NCI-H2029 treated with DMSO at 0.1 percent for 48 hours (cell line): ENCODE measurements around the gene BCAT1.
"Not testable (repeated sequence)": the region's sequence is repeated elsewhere in the genome, so short reads cannot be mapped to it uniquely, and the experiment has no call there.

Source experiments
- DNase-seq: peaks from one replicate; lab custom pipeline; 2025; lab: John Stamatoyannopoulos, UW

BCAT1 gene

DNA sequence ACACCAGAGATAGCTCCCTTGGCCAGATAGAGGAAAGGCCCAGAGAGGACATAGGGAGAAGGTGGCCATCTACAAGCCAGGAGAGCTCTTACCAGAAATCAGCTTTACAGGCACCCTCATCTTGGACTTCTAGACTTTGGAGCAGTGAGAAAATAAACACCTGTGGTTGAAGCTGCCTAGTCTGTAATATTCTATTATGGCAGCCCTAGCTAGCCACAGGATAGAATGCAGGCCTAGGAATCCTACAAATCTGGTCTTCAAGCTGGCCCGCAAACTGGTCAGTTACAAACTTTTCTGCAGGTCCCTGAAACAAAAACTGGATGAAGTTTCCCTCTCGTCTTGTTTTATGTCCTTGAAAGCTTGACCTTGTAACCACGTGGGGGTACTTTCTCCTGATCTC lies 92.4 kb downstream of the BCAT1 start:
- no peak for DNase-seq

DNA sequence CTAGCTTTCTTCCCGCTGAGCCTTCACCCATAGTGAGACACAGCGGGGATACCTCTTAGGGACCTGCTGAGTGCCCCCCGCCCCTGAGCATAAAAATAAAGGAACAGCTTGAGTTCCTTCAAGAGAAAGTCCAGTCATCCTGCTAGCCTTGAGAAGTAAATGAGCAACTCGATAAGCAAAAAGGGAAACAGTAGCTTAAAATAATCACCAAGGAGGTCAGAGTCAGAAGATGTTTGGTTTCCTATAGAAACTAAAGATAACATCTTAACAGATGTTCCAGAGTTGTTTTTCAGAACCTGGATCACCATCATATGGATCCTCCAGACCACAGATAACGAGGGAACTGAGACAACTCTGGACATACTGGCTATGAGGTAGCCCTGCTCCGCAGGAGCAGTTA lies 94.0 kb downstream of the BCAT1 start:
- DNase-seq, result no peak

DNA sequence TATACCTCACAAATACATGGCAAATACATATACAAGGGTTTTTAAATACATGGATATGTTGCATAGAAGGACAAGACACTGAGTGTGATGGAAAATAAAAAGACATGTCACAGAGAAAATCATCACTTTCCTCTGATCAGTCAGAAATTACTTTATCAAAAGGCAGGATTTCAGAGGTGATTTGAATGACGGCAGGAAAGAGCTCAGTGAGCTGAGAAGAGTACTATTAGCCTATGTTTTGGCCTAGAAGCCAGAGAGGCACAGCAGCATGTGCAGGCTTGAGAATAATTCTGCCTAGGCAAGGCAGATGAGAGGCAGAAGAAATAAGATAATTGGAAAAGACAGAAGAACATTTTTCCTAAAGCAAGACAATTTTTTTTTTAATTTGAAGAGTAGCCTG lies 94.9 kb downstream of the BCAT1 start:
- no peak for DNase-seq

DNA sequence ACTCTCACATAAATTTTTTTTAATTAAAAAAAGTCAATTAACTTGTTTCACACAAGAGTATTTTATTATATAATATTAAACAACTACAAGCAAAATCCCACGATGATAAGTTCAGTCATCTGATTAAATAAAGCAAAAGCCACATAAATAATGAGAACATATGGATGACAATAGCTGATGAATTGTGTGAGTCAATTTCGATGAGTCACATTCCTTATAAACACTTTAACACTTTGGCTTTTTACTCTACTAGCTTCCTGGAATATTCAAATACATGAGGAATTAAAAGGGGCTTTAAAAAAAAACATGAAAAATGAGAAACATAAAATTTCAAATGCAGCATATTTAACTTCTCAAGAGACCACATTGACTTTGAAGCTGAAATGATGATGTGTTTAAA lies 95.3 kb downstream of the BCAT1 start:
- no peak for DNase-seq

DNA sequence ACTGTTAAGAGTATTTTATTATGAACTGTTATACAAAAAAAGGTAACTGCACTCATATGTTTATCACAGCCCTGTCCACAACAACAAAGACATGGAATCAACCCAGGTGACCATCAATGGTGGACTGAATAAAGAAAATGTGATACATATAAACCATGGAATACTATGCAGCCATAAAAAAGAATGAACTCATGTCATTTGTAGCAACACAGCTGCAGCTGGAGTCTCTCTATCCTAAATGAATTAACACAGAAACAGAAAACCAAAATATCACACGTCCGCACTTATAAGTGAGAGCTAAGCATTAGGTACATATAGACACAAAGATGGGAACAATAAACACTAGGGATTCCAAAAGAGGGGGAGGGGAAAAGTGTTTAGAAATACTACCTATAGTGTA lies 95.8 kb downstream of the BCAT1 start:
- DNase-seq, result no peak

DNA sequence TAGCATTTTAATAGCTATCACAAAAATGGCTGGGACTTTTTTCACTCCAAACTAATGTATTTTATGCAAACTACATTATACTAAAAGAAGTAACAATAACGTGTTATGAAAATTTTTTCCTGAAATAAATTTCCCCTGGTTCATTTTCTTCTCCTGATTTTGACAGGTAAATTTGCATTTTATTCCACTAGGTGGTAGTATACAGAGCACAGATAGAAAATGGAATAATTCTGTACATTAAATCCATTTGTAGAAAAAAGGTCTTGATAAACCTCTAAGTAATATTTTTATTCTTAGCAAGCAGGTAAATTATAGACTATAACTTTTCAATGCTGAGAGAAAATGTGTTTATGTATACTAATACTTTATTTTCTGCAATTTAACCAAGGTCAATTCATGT lies 96.5 kb downstream of the BCAT1 start:
- DNase-seq, result no peak

DNA sequence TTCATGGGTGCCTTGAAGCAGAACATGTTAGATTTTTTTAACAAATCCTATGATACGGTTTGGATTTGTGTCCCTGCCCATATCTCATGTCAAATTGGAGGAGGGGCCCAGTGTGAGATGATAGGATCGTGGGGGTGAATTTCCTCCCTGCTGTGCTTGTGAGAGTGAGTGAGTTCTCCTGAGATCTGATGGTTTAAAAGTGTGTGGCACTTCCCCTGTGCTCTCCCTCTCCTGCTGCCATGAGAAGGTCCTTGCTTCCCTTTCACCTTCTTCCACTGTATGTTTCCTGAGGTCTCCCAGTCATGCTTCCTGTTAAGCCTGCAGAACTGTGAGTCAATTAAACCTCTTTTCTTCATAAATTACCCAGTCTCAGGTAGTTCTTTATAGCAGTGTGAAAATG lies 97.0 kb downstream of the BCAT1 start:
- DNase-seq, result not testable (repeated sequence)

DNA sequence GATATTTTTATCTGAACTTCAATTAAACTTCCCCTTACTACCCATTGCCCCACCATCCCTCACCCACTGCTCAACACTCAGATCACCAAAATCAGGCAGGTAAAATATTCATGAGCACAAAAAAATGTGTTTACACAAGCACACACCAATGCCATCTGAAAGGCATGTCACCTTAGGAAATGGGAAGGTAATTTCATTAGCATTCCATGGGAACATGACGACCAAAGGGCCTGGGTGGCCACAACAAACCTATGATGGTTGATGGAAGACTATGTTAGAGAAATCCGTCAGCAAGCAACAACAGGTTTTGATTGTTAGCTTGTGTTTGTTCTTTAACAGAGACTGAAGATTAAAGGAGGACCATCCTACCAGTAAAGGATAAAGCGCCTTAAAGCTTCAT lies 97.6 kb downstream of the BCAT1 start:
- DNase-seq, result no peak

DNA sequence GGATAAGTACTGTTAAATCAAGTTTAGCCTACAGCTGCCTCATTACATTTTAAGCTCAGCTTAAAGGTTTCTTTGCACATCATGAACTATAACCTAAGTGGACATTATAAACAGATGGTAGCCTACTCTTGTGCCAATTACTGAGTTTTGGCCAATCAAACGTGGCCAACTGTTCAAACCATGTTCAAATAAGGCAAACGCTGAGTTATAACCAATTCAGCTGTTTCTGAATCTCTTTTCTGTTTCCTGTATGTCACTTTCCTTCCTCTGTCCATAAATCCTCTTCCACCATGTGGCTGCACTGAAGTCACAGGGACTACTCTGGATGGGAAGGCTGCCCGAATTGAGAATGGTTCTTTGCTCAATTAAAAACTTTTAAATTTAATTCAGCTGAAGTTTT lies 98.4 kb downstream of the BCAT1 start:
- DNase-seq, result no peak

DNA sequence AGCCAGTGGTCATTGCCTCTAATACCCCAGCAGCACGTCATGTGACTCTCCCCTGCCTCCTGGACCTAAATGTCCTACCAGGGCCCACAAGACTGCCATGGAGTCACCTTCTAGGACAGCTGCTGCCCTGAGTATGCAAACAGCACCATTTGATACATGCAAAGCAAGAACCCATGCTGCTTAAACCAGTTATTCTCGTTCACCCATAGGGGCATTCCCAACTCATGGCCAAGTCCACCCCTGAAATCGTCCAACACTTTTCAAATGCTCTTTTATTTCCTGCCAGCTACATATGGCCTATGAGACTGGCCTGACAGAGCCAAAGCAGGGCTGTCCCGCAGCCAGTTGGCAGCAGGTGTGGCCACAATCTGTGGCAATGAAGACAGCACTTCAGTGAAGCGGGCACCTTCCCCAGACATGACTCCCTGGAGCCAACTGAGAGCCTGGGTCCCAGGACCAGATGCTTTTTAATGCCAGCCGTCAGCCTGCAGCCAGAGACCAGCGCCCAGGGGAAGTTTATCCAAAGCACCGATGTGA lies 99.9 kb downstream of the BCAT1 start:
- DNase-seq, result no peak

DNA sequence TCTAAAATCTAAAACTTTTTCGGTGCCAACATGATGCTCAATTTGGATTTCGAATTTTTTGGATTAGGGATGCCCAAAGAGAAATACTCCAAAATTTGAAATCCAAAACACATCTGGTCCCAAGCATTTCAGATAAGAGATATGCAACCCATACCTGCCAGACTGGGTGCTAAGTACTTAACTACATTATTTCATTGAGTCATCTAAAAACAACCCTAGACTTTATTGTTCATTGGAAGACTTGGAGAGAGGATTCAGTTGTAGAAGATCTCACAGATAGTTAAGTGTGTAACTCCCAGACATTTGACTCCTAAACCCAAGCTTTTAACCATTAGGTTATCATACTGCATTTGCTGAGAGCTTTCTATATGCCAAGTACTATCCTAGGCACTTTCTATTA lies 102.2 kb downstream of the BCAT1 start:
- no peak for DNase-seq

DNA sequence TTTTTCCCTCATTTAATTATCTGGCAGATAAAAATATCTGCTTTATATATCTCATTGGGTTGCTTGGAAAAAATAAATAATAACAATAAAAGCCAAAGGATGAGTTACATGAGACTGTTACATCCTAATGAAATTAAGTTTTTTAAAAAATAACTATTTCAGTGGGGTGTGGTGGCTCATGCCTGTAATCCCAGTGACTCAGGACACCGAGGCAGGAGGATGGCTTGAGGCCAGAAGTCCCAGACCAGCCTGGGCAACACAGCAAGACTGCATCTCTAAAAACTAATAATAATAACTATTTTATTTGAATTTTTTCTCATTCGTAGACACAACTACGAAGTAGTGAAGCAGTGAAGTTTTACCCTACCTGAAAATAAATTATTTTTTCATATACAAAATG lies 103.3 kb downstream of the BCAT1 start:
- no peak for DNase-seq

DNA sequence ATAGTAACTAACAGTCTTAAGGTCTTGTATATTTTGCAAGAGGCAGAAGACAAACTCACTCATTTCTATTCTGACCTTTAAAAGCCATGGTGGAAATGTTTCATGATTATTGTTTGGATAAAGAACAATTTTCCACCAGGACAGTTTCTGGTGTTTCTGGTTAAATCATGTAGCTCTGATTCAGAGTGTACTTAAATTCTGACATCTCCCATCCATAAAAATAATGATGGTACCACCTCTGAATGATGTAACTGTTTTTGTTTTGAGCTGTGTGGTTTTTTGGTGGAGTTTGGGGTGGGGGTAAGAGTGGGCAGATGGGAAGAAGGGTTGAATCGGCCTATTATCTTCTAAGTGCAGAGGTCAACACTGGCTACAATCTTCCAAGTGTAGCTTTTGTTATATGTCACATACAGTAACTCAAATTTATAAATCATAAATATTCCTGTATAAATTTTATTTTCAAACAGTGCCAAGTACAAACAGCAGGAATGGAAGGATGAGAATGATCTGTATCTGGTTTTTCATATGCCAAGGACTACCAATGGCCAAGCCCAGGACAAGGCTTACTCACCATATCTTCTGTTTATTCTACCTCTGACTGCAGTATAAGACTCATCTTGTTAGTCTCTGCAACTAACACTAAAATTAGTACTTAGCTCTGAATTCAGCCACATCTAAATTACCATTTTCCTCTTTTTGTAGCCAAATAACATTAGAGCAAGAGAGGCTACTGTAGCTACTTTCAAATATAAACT lies 108.7 kb downstream of the BCAT1 start:
- no peak for DNase-seq

DNA sequence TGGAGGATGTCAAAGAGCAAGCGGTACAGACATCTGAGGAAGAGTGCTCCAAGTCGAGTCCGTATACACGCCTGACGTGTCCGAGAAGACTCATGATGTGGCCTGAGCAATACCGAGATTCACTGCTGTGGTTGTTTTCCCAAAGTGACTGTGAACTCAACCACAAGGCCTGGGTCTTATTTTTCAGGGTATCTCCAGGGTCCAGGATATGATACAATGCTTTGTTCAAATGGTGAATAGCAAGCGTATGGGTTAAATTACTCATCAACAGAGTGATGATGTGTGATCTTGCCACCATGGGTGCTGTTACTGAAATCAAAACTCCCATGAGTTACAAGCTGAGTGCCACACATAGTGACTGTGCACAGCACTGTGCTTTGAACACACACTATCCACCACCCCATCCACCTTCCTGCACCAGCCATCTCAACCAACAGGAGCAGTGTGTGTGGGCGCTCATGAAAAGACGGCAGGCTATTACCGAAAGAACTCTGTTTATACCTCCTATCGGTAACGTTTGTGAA lies 109.6 kb downstream of the BCAT1 start:
- DNase-seq, result no peak

DNA sequence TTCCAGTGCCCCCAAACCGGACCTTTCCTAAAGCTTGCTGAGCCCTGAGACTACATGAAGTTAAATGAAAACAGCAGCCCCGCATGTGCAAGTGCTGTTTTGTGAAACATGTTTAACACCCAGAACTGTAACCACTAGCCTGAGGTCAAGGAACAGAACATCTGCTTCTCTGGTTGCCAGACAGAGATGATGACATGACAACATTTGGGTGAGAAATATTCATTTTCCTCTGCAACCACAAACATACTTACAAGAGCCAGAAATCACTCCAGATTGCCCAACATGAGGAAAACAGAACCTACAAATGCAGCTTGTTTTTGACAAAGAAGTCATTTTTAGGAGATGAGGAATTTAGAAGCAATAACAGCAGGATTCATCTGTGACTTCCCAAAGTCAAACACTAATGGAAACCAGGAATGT lies 110.4 kb downstream of the BCAT1 start:
- no peak for DNase-seq

DNA sequence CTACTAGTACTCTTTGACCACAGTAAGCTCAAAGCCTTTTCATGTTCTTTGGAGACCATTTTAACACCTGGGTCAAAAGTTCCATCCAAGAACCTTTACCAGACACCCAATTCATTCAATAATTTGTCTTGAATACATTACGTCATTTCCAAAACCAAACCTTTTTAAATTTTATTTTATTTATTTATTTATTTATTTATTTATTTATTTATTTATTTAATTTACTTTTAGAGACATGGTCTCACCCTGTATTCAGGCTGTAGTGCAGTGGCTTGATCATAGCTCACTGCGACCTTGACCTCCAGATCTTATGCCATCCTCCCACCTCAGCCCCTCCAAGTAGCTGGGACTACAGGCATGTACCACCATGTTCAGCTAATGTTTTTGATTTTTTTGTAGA lies 113.5 kb downstream of the BCAT1 start:
- DNase-seq, result no peak

DNA sequence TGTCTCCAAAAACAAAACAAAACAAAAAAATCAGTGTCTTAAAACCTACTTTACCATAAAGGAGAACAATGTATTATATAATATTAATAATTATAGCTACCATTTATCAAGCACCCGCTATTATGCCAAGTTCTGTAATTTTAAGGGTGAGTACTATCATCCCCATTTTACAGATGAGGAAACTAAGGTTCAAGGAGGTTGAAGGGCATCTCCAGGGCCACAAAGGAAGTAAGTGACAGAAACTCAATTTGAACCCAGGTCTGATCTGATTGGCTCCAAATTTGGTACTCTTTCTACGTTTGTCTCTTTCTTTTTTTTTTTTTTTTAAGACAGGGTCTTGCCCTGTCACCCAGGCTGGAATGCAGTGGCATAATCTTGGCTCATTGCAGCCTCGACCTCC lies 115.4 kb downstream of the BCAT1 start:
- no peak for DNase-seq

DNA sequence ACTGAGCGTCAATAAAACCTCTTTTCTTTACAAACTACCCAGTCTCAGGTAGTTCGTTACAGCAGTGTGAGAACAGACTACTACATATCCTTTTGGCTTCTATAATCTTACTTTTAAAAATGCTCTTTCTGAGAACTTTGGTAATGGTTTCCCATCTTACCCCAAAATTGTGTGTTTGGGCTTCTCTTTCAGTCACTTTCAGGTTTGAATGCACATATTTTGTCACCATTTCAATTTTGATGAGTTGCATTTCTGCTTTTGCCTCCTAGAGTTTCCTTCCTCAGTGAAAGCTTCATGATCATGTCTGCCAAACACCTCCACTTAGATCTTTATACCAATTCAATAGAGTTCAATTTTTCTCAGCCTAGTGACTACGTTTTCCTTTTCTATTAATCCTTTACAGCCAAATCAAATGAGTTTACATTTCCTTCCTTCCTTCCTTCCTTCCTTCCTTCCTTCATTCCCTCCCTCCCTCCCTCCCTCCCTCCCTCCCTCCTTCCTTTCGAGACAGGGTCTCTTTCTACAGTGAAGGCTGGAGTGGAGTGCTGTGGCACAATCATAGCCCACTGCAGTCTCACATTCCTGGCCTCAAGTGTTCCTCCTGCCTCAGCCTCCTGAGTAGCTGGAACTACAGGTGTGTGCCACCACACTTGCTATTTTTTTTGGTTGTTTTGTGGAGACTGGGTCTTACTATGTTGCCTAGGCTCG lies 124.9 kb downstream of the BCAT1 start:
- DNase-seq, result no peak

DNA sequence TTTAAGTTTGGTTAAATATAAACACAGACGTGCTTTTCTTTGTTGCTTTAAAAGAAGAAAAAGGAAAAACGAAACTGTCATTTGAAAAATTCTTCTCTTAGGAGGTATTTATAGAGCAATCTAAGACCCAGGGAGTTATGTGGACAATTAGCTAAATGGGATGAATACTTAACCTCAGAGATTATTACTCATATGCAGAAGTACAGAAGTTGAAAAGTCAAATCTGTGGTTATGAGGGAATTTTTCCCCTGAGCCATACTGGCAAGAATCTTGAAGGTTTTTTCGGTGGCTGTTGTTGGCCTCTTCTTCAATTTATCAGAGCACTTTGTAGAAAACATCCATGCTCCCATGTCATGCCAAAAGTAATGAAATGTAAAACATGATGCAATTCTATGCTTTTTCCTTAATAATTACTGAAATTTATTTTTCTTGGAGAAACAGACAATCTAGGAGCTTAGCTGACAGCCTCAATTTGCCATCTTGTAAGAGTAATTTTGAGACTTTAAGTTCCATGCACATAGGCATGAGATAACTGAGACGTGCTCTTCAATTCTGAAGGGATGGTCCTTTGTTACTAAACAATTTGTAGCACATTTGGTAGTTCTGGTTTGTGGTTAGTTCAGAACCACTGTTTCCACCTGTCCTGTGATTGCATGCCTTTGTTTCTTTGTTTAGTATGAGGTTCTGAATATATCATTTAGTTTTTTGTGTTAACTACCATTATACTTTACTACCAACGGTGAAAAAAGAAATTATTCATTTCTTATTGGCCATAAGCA lies 126.6 kb downstream of the BCAT1 start:
- no peak for DNase-seq

DNA sequence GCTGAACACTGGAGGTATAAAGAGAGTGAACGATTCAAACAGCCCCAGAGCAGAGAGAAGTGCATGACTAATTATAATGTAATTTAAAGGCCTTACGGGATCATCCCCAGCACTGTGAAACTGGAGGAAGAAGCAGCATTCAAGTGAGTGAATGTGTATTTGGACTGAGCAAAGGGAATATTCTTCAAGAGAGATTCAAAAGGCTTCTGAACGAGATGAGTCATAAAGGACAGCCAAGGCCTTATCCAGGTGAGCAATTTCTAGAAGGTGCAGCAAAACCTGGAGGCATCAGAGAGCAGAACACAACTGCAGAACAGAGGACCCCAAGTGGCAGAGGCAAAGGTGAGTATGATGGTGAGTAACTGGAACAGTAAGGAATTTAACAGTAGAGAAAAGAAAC lies 127.2 kb downstream of the BCAT1 start:
- no peak for DNase-seq

DNA sequence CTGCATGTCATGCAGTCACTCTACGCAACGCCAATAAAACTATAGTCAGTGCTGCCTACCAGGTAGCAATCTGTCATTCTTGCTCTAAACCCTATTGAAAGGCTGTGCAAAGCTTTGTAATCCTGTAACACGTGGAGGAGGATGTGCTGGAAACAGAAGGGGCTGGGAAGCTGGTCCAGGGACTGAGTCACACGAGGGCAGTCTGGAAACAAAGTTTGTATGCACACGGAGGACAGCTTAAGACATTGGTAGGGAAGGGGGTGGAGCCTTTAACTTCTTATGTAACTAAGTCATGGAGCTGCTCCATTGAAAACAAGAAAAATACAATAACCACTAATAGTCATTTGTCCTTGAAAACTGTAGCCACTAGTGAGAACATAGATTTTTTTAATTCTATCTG lies 128.0 kb downstream of the BCAT1 start:
- DNase-seq, result no peak

DNA sequence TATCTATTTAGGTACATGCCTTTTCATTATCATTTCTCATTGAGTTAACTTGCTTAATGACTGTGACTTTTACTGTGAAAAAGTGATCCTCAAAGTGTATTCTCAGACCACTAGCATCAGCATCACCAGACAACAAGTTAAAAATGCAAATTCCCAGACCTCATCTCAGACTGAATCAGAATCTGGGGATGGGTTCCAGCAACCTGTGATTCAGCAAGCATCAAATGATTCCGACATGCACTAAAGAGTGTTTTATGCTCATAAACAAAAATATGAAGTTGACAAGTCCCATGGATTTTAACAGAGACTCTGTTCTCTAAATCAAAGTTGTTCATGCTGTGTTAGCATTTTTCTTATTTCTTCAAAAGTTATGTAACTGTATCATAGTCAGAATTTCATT lies 130.6 kb downstream of the BCAT1 start:
- DNase-seq, result no peak

DNA sequence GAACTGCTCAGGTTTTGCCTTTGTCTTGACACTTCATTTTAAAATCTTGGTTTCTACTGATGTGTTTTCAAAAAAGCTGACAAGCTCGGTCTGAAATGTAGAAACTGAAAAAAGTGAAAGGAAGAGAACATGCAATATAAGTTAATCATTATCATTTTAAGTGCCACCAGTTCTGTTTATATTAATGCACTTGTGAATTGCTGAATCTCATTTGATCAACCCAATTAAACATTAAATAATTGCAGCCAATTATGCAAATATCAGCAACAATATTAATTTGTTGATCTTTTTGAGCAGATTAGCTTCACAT lies 133.8 kb downstream of the BCAT1 start:
- DNase-seq, result no peak
